Measurements from ENCODE around the gene ARID1B. TPM values are rescaled to one million over a fixed set of nuclear protein-coding genes. Genes with fewer than 3 reads are reported as not detected.

The ARID1B gene
- total RNA-seq, 1 donor from 2014 or later = 47.3 TPM

GRCh38 chr6:157172830-157173536 is 395.8 kb downstream of the ARID1B start:
- H3K27me3 ChIP-seq (ENCODE audit: control insufficient read depth, insufficient read depth, low read length) = no peaks in the 10 kb centered on the region
- TF ChIP-seq, protein P1, sequence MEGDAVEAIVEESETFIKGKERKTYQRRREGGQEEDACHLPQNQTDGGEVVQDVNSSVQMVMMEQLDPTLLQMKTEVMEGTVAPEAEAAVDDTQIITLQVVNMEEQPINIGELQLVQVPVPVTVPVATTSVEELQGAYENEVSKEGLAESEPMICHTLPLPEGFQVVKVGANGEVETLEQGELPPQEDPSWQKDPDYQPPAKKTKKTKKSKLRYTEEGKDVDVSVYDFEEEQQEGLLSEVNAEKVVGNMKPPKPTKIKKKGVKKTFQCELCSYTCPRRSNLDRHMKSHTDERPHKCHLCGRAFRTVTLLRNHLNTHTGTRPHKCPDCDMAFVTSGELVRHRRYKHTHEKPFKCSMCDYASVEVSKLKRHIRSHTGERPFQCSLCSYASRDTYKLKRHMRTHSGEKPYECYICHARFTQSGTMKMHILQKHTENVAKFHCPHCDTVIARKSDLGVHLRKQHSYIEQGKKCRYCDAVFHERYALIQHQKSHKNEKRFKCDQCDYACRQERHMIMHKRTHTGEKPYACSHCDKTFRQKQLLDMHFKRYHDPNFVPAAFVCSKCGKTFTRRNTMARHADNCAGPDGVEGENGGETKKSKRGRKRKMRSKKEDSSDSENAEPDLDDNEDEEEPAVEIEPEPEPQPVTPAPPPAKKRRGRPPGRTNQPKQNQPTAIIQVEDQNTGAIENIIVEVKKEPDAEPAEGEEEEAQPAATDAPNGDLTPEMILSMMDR (IDR thresholded peaks at IDR 0.05; ENCODE audit: insufficient read depth, low read length, poor library complexity, severe bottlenecking) = no peak
- DNase-seq (ENCODE audit: low read depth) = no peak
- H3K36me3 ChIP-seq (ENCODE audit: control insufficient read depth, insufficient read depth, low read length) = no peaks in the 10 kb centered on the region
- H3K4me3 ChIP-seq (ENCODE audit: low read depth, low read length) = no peak overlapping the region

GRCh38 chr6:157173776-157174175 is 396.6 kb downstream of the ARID1B start:
- DNase-seq (ENCODE audit: low read depth) = no peak
- Histone ChIP-seq H3K36me3 (ENCODE audit: control insufficient read depth, insufficient read depth, low read length) (no peaks in the 10 kb centered on the region), H3K27me3 (ENCODE audit: control insufficient read depth, insufficient read depth, low read length) (no peaks in the 10 kb centered on the region), H3K4me3 (ENCODE audit: low read depth, low read length) (no peak overlapping the region)
- TF ChIP-seq, protein P1 (IDR thresholded peaks at IDR 0.05; ENCODE audit: insufficient read depth, low read length, poor library complexity, severe bottlenecking) = no peak

GRCh38 chr6:157174731-157175130 is 397.6 kb downstream of the ARID1B start:
- Histone ChIP-seq H3K36me3 (ENCODE audit: control insufficient read depth, insufficient read depth, low read length) (no peaks in the 10 kb centered on the region), H3K4me3 (ENCODE audit: low read depth, low read length) (no peak overlapping the region), H3K27me3 (ENCODE audit: control insufficient read depth, insufficient read depth, low read length) (no peaks in the 10 kb centered on the region)
- TF ChIP-seq, protein P1 (IDR thresholded peaks at IDR 0.05; ENCODE audit: insufficient read depth, low read length, poor library complexity, severe bottlenecking) = no peak
- no peak for DNase-seq (ENCODE audit: low read depth)

- Histone ChIP-seq H3K36me3 (ENCODE audit: control insufficient read depth, insufficient read depth, low read length) (no peaks in the 10 kb centered on the region), H3K27me3 (ENCODE audit: control insufficient read depth, insufficient read depth, low read length) (no peaks in the 10 kb centered on the region), H3K4me3 (ENCODE audit: low read depth, low read length) (no peak overlapping the region)
- TF ChIP-seq, protein P1 (IDR thresholded peaks at IDR 0.05; ENCODE audit: insufficient read depth, low read length, poor library complexity, severe bottlenecking) = no peak
- DNase-seq (ENCODE audit: low read depth) = no peak
Measured at GRCh38 chr6:157177731-157178336, 400.7 kb downstream of the ARID1B start.

- DNase-seq (ENCODE audit: low read depth) = no peak
- Histone ChIP-seq H3K4me3 (ENCODE audit: low read depth, low read length) (no peak overlapping the region), H3K27me3 (ENCODE audit: control insufficient read depth, insufficient read depth, low read length) (no peaks in the 10 kb centered on the region), H3K36me3 (ENCODE audit: control insufficient read depth, insufficient read depth, low read length) (no peaks in the 10 kb centered on the region)
- TF ChIP-seq, protein P1 (IDR thresholded peaks at IDR 0.05; ENCODE audit: insufficient read depth, low read length, poor library complexity, severe bottlenecking) = no peak
Measured at GRCh38 chr6:157181649-157182048, 404.5 kb downstream of the ARID1B start.
